HG02642 (cell line): ENCODE results near the gene LRFN4.

Experiments used
- ATAC-seq: cut with Tn5 transposase; IDR thresholded peaks from one replicate; pipeline ENCODE4 v1.9.1; 2021; ENCODE audit warnings: mild to moderate bottlenecking; ENCODE audit not compliant: unreplicated experiment, poor library complexity

Gene LRFN4

DNA sequence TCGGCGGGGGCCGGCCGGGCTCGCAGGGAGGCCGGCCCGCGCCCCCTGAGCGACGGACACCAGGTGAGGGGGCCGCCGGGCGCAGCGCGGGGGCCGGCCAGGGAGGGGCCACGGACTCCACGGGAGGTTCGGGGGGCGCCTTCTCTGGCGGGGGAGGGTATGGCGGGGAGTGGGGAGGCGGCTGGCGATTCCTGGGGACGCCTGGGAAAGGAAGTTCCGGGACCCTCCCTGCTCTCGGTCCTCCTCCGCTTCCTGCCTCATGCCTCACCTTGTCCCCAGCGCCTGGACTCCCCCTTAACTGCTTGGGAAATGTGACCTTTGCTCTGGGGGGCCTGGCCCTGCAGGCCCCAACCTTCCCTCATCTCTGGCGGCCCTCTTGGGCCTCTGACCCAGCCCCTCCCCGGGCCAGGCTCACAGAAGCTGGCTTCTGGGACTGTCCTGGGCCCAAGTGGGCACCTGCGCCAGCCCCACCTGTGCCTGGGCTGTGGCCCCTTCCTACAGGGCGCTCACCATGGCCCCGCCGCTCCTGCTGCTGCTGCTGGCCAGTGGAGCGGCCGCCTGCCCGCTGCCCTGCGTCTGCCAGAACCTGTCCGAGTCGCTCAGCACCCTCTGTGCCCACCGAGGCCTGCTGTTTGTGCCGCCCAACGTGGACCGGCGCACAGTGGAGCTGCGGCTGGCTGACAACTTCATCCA is 516 bp downstream of the LRFN4 start:
- ATAC-seq = peak; percentile 4

GRCh38 chr11:66857927-66858185 is 992 bp downstream of the LRFN4 start:
- ATAC-seq = no peak

GRCh38 chr11:66858186-66858938 is 1.5 kb downstream of the LRFN4 start:
- no peak for ATAC-seq

- ATAC-seq = no peak
These were observed 2.2 kb downstream of the LRFN4 start for GRCh38 chr11:66858939-66859685.

DNA sequence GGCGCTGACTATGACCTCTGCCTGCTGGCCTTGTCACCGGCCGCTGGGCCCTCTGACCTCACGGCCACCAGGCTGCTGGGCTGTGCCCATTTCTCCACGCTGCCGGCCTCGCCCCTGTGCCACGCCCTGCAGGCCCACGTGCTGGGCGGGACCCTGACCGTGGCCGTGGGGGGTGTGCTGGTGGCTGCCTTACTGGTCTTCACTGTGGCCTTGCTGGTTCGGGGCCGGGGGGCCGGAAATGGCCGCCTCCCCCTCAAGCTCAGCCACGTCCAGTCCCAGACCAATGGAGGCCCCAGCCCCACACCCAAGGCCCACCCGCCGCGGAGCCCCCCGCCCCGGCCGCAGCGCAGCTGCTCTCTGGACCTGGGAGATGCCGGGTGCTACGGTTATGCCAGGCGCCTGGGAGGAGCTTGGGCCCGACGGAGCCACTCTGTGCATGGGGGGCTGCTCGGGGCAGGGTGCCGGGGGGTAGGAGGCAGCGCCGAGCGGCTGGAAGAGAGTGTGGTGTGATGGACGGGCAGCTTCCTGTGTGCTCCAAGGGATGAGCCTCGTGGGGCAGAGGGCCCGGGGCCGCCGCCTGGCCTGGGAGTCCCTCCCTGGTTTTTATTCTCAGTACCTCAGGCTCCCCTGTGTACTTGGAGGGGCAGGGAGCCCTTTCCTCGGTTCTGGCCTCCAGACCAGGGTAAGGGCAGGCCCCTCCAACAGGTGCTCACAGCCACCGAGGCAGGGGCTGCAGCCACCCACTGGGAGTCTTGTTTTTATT is 3.0 kb downstream of the LRFN4 start:
- ATAC-seq = no peak

DNA sequence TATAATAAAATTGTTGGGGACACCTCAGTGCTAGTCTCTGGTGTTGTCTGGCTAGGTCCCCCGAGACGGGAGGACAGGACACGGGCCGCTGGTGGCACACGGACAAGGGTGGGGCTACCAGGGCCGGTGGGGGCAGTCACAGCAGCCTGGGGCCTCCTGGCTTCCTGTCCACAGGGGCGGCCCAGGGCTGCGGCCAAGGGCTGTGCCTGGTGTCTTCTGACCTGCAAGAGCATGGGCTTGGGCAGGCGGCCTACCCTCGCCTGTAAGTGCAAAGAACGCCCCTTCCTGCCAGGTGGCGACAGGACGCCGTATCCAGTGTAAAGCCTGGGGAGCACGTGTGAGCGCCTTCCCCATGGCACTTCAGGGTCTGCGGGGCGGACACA is 3.6 kb downstream of the LRFN4 start:
- ATAC-seq = no peak

GRCh38 chr11:66861038-66861773 is 4.3 kb downstream of the LRFN4 start:
- no peak for ATAC-seq

DNA sequence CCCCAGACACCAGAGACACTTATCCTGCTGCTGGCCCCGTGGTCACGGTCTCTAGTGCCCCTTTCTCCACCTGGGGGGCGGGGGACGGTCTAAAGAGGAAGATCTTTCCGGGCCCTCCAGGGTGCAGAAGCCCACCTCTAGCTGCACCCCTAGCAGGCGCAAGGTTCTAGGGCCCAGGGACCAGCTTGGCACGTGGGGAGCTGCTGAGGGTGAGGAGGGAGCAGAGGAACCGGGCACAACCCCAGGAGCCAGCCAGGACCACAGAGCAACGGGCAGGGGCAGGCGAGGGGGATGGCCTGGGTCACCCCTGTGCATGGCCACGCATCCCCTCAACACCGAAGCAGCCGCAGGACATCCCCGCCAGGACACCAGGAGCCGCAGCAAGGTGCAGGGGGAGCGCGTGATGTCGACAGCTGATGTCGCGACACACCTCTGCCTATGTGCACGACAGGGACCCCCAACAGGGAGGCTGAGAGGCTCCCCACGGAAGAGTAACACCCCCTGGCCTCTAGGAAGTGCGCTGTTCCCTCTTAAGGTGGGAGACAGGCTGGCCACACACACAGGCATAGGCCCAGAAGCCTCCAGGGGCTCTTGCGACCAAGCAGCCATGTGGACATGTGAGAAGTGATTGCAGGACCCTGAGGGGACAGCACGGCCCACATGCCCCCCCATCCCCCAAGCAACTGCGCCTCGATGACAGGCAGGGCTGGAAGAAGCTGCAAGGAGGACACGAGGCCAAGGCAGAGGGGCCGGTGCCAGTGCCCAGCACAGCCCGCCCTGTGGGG is 5.1 kb downstream of the LRFN4 start:
- ATAC-seq = no peak

GRCh38 chr11:66862559-66863037 is 5.7 kb downstream of the LRFN4 start:
- no peak for ATAC-seq

GRCh38 chr11:66863428-66864125 is 6.7 kb downstream of the LRFN4 start:
- no peak for ATAC-seq

DNA sequence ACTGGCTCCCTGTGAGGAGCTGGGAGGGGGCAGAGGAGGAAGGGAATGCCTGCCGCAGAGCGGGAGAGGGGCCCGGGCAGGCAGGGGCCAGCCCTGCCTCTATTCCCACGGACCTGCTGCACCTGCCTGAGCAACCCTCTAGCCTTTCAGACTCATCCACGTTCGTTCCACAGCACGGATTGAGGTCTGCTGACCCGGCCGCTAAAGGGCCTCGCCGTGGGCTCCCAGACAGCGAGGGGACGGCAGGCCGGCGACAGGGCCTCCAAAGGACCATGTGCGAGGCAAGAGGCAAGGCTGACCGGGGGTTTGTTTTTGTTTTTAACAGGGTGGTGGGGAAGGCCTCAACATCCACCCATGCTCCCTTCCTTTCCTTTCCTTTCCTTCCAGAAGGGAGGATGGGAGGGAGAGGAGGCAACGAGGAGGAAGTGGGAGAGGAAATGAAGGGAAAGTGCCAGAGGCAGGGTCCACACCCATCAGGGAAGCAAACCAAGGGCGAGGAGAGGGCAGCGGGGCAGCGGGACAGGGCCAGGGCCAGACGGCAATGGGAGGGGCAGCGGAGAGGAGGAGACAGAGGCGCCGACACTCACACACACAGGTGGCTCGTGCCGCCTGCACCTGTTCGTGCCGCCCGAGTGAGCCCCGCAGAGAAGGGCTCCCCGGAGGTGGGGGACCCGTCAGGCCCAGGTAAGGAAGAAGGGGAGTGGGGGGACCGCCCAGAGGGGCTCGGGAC is 7.5 kb downstream of the LRFN4 start:
- ATAC-seq = no peak

GRCh38 chr11:66864924-66865697 is 8.2 kb downstream of the LRFN4 start:
- no peak for ATAC-seq

DNA sequence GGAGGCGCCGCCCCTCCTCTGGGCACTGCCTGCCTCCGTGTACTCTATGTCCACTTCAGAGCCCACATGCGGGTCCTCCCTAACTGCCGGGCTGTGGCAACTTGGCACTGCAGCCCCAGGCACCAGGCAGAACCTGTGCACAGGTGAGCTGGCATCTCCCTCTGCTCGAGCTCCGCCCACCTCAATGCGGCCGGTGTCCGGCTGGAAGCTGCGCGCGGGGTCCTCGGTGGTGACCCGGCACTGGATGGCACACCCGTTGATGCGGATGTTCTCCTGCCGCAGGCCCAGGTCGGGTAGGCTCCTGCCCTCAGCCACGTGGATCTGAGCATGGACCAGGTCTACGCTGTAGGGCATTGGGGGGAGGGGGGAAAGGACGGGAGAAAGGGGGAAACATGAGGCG is 9.1 kb downstream of the LRFN4 start:
- ATAC-seq = no peak

DNA sequence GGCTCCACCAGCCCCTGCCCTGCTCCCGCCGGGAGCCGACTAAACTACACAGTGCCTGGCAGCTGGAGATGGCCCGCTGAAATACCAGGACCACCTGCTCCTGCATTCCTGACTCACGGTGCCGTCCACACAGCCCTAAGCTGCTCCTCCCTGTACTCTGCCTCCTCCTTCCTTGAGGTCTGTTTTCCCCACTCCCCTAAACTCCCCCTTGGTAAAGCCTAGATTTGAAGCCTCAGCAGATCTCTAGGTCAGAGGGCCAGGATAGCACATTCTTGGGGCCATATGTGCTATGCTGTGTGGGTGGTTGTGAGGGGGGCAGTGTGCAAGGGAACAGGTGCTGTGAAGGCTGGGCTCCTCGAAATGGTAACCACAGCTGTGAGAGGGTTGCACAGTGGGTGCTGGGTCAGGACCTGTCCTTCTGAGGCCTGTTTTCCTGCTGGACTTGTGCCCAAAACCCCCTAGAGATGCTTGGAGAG is 9.7 kb downstream of the LRFN4 start:
- ATAC-seq = no peak

GRCh38 chr11:66867425-66868040 is 10.7 kb downstream of the LRFN4 start:
- no peak for ATAC-seq

DNA sequence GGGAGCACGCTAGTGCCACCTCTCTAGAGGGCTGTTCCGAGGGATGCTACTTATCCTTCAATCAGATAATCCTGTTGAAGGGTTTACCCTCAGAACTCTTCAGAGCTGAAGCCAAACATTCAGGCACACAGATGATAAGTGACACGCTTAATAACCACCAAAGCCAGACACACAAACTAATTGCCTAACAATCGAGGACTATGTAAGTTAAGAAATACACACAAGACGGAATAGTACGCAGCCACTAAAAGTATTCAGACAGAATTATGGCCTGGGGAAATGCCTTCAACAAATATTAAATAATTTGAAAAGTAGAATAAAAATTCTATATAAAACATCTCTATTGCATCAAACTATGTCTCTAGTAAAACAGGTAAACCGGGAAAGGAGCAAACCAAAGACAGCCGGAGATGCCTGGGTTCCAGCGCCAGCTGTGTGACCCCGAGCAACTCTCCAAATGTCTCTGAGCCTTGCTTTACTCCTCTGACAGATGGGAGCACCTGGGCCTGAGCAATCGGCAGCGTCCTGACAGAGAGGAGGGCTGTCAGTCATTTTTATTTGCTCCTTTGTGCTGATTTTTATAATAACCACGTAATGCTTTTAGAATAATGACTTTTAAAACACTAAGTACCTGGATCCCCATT is 11.3 kb downstream of the LRFN4 start:
- no peak for ATAC-seq
